ENCODE data around the gene PACS1.

Gene PACS1

GRCh38 chr11:66222358-66223149, 152.5 kb downstream of the PACS1 start:
- TF ChIP-seq LEF1 (IDR thresholded peaks at IDR 0.05; ENCODE audit: borderline replicate concordance) (no peak), ARNT (IDR thresholded peaks at IDR 0.05) (no peak), SUZ12 (IDR thresholded peaks at IDR 0.05) (no peak), ZNF384 (IDR thresholded peaks at IDR 0.05) (no peak), HDGF (IDR thresholded peaks at IDR 0.05; ENCODE audit: borderline replicate concordance) (no peak), FOXK2 (IDR thresholded peaks at IDR 0.05) (no peak), SP1 (IDR thresholded peaks at IDR 0.05) (no peak), L3MBTL2 (conservative IDR thresholded peaks at IDR 0.05) (no peak), BHLHE40 (IDR thresholded peaks at IDR 0.05; ENCODE audit: borderline replicate concordance) (no peak), ELF4 (IDR thresholded peaks at IDR 0.05) (no peak), FOXM1 (IDR thresholded peaks at IDR 0.05; ENCODE audit: borderline replicate concordance) (no peak), TARDBP (IDR thresholded peaks at IDR 0.05) (no peak)
- CTCF ChIA-PET = interaction anchor here (0.6 to 1.7 kb wide), 17 partner anchors 14 to 232 kb away, joined by 3 to 10 read pairs (median 3); partner anchors contain the start of genes CNIH2 and RAB1B
- POLR2A ChIA-PET = interaction anchor here (0.6 to 3.9 kb wide), 2 partner anchors 45 to 66 kb away, joined by 3 to 15 read pairs; partner anchors contain the start of genes RAB1B and YIF1A
- DNase-seq (ENCODE audit: extremely low spot score) = peak; percentile 94

GRCh38 chr11:66224226-66224855, 154.3 kb downstream of the PACS1 start:
- no peak for DNase-seq (ENCODE audit: extremely low spot score)
- CTCF ChIA-PET = interaction anchor here (1.0 kb wide), 1 partner anchor 193 kb away, joined by 3 read pairs; no protein-coding TSS in a partner anchor
- POLR2A ChIA-PET = interaction anchor here (3.9 kb wide), 1 partner anchor 43 kb away, joined by 15 read pairs; the partner anchor contains the start of gene RAB1B
- TF ChIP-seq LEF1 (IDR thresholded peaks at IDR 0.05; ENCODE audit: borderline replicate concordance) (no peak), TARDBP (IDR thresholded peaks at IDR 0.05) (no peak), NFRKB (IDR thresholded peaks at IDR 0.05) (no peak), SUZ12 (IDR thresholded peaks at IDR 0.05) (no peak), ZNF384 (IDR thresholded peaks at IDR 0.05) (no peak), PKNOX1 (IDR thresholded peaks at IDR 0.05) (no peak), FOXK2 (IDR thresholded peaks at IDR 0.05) (no peak), CTBP1 (IDR thresholded peaks at IDR 0.05; ENCODE audit: borderline replicate concordance) (no peak), ELF4 (IDR thresholded peaks at IDR 0.05) (no peak), FOXA1 (IDR thresholded peaks at IDR 0.05) (no peak), L3MBTL2 (conservative IDR thresholded peaks at IDR 0.05) (no peak), HDGF (IDR thresholded peaks at IDR 0.05; ENCODE audit: borderline replicate concordance) (no peak), ARNT (IDR thresholded peaks at IDR 0.05) (no peak), SP1 (IDR thresholded peaks at IDR 0.05) (no peak), FOXM1 (IDR thresholded peaks at IDR 0.05; ENCODE audit: borderline replicate concordance) (no peak), BHLHE40 (IDR thresholded peaks at IDR 0.05; ENCODE audit: borderline replicate concordance) (no peak)

- no peak for TF ChIP-seq LEF1 (IDR thresholded peaks at IDR 0.05; ENCODE audit: borderline replicate concordance)
- no peak for TF ChIP-seq NFRKB (IDR thresholded peaks at IDR 0.05)
- no peak for TF ChIP-seq L3MBTL2 (conservative IDR thresholded peaks at IDR 0.05)
- no peak for TF ChIP-seq BHLHE40 (IDR thresholded peaks at IDR 0.05; ENCODE audit: borderline replicate concordance)
- TF ChIP-seq CTBP1 (IDR thresholded peaks at IDR 0.05; ENCODE audit: borderline replicate concordance) = no peak
- no peak for TF ChIP-seq FOXK2 (IDR thresholded peaks at IDR 0.05)
- no peak for TF ChIP-seq FOXA1 (IDR thresholded peaks at IDR 0.05)
- TF ChIP-seq TARDBP (IDR thresholded peaks at IDR 0.05) = no peak
- TF ChIP-seq ZNF384 (IDR thresholded peaks at IDR 0.05) = no peak
- TF ChIP-seq FOXM1 (IDR thresholded peaks at IDR 0.05; ENCODE audit: borderline replicate concordance) = no peak
- no peak for TF ChIP-seq ARNT (IDR thresholded peaks at IDR 0.05)
- TF ChIP-seq SP1 (IDR thresholded peaks at IDR 0.05) = no peak
- no peak for TF ChIP-seq SUZ12 (IDR thresholded peaks at IDR 0.05)
- TF ChIP-seq HDGF (IDR thresholded peaks at IDR 0.05; ENCODE audit: borderline replicate concordance) = no peak
- no peak for TF ChIP-seq PKNOX1 (IDR thresholded peaks at IDR 0.05)
- POLR2A ChIA-PET = no interaction called here
- CTCF ChIA-PET = no interaction called here
- DNase-seq (ENCODE audit: extremely low spot score) = no peak
Measured at GRCh38 chr11:66225066-66225465, 155.0 kb downstream of the PACS1 start.

- CTCF ChIA-PET = no interaction called here
- TF ChIP-seq ARNT (IDR thresholded peaks at IDR 0.05) (no peak), SUZ12 (IDR thresholded peaks at IDR 0.05) (no peak), BHLHE40 (IDR thresholded peaks at IDR 0.05; ENCODE audit: borderline replicate concordance) (no peak), FOXM1 (IDR thresholded peaks at IDR 0.05; ENCODE audit: borderline replicate concordance) (no peak), SP1 (IDR thresholded peaks at IDR 0.05) (no peak), LEF1 (IDR thresholded peaks at IDR 0.05; ENCODE audit: borderline replicate concordance) (no peak), L3MBTL2 (conservative IDR thresholded peaks at IDR 0.05) (no peak), FOXA1 (IDR thresholded peaks at IDR 0.05) (no peak), NFRKB (IDR thresholded peaks at IDR 0.05) (no peak), TARDBP (IDR thresholded peaks at IDR 0.05) (no peak), HDGF (IDR thresholded peaks at IDR 0.05; ENCODE audit: borderline replicate concordance) (no peak), FOXK2 (IDR thresholded peaks at IDR 0.05) (no peak), CTBP1 (IDR thresholded peaks at IDR 0.05; ENCODE audit: borderline replicate concordance) (no peak), ELF4 (IDR thresholded peaks at IDR 0.05) (no peak), PKNOX1 (IDR thresholded peaks at IDR 0.05) (no peak), ZNF384 (IDR thresholded peaks at IDR 0.05) (no peak)
- POLR2A ChIA-PET = no interaction called here
- no peak for DNase-seq (ENCODE audit: extremely low spot score)
Measured at GRCh38 chr11:66226101-66226500, 156.0 kb downstream of the PACS1 start.

GRCh38 chr11:66227700-66228099, 157.6 kb downstream of the PACS1 start:
- CTCF ChIA-PET = no interaction called here
- DNase-seq (ENCODE audit: extremely low spot score) = no peak
- POLR2A ChIA-PET = no interaction called here
- no peak for TF ChIP-seq CTBP1 (IDR thresholded peaks at IDR 0.05; ENCODE audit: borderline replicate concordance)
- no peak for TF ChIP-seq ARNT (IDR thresholded peaks at IDR 0.05)
- no peak for TF ChIP-seq NFRKB (IDR thresholded peaks at IDR 0.05)
- TF ChIP-seq L3MBTL2 (conservative IDR thresholded peaks at IDR 0.05) = no peak
- no peak for TF ChIP-seq BHLHE40 (IDR thresholded peaks at IDR 0.05; ENCODE audit: borderline replicate concordance)
- TF ChIP-seq ELF4 (IDR thresholded peaks at IDR 0.05) = no peak
- no peak for TF ChIP-seq LEF1 (IDR thresholded peaks at IDR 0.05; ENCODE audit: borderline replicate concordance)
- no peak for TF ChIP-seq TARDBP (IDR thresholded peaks at IDR 0.05)
- no peak for TF ChIP-seq FOXK2 (IDR thresholded peaks at IDR 0.05)
- TF ChIP-seq PKNOX1 (IDR thresholded peaks at IDR 0.05) = no peak
- TF ChIP-seq FOXA1 (IDR thresholded peaks at IDR 0.05) = no peak
- no peak for TF ChIP-seq SUZ12 (IDR thresholded peaks at IDR 0.05)
- TF ChIP-seq FOXM1 (IDR thresholded peaks at IDR 0.05; ENCODE audit: borderline replicate concordance) = no peak
- no peak for TF ChIP-seq ZNF384 (IDR thresholded peaks at IDR 0.05)
- no peak for TF ChIP-seq HDGF (IDR thresholded peaks at IDR 0.05; ENCODE audit: borderline replicate concordance)
- TF ChIP-seq SP1 (IDR thresholded peaks at IDR 0.05) = no peak

All from HEK293T (cell line).